ENCODE results near the gene AARSD1. TPM values are rescaled to one million over a fixed set of nuclear protein-coding genes. Genes with fewer than 3 reads are reported as not detected.
"Not testable (repeated sequence)": the region's sequence is repeated elsewhere in the genome, so short reads cannot be mapped to it uniquely, and the experiment has no call there.

The AARSD1 gene
- total RNA-seq, 1 donor from 2014 or later: 22.2 TPM

DNA sequence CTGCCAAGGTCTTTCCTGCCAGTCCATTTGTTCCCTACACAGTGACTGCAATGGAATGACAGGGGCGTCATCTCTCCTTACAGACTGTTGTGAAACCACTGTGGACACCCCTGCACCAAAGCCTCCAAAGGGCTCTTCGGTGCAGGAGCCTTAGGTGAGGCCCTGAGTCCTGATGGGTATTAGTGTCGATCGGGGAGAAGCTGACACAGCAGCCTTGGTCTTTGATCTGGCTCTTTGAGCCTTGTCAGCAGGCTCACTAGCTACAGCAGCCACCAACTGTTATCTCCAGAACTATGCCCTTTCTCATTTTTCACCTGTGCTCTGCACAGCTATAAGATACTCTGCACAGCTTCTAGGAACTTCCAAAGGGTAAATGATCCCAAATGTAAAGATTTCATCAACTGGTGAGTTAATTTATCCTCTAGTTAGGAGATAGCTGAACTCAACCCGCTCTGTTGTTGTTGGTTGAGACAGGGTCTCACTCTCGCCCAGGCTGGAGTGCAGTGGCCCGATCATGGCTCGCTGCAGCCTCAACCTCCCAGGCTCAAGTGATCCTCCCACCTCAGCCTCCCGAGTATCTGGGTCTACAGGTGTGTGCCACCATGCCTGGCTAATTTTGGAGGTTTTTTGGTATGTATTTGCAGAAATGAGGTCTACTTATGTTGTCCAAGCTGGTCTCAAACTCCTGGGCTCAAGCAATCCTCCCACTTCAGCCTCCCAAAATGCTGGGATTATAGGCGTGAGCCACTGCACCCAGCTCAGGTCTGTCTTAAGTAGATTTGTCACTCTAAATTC, 44.0 kb downstream of the AARSD1 start:
- DNase-seq (ENCODE audit: low read depth, low spot score): no peak

- DNase-seq (ENCODE audit: low read depth, low spot score): not testable (repeated sequence)
These were observed 44.7 kb downstream of the AARSD1 start for GRCh38 chr17:42919522-42920077.

- DNase-seq (ENCODE audit: low read depth, low spot score): no peak
These were observed 45.2 kb downstream of the AARSD1 start for GRCh38 chr17:42918902-42919521.

- DNase-seq (ENCODE audit: low read depth, low spot score): peak; percentile 24
These were observed 47.0 kb downstream of the AARSD1 start for GRCh38 chr17:42917236-42917603.

DNA sequence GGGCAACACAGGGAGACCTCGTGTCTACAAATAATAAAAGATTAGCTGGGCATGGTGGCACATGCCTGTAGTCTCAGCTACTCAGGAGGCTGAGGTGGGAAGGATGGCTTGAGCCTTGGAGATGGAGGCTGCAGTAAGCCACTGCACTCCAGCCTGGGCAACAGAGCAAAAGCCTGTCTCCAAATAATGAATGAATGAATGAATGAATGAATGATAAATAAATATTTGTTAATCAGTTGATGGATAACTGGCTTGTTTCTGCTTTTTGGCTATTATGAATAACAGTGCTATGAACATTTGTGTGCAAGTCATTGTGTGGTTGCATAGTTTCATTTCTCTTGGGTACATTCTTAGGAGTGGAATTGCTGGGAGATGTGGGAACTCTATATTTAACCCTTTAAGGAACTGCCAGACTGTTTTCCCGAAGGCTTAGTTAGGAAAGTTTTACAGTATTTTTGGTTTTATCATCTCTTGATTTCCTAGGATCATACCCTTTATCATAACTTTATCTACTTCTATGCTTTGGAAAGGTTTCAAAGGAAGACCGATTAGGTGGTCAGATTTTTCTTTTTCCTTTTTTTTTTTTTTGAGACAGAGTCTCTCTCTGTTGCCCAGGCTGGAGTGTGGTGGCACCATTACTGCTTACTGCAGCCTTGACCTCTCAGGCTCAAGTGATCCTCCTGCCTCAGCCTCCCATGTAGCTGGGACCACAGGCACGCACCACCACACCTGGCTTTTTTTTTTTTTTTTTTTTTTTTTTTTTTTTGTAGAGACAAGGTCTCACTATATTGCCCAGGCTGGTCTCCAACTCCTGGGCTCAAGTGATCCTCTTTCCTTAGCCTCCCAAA, 47.6 kb downstream of the AARSD1 start:
- DNase-seq (ENCODE audit: low read depth, low spot score): not testable (repeated sequence)

DNA sequence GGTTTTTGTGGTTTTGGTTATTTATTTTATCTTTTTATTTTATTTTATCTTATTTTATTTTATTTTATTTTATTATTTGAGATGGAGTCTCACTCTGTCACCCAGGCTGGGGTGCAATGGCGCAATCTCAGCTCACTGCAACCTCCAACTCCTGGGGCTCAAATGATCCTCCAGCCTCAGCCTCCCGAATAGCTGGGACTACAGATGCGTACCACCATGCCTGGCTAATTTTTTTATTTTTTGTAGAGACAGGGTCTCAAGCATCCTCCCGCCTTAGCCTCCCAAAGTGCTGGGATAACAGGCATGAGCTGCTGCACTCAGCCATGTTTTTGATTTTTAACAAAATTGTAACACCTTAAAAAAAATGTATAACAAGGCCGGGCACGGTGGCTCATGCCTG, 49.0 kb downstream of the AARSD1 start:
- not testable (repeated sequence) for DNase-seq (ENCODE audit: low read depth, low spot score)

GRCh38 chr17:42913981-42914617, 50.2 kb downstream of the AARSD1 start:
- no peak for DNase-seq (ENCODE audit: low read depth, low spot score)

- DNase-seq (ENCODE audit: low read depth, low spot score): no peak
These were observed 50.7 kb downstream of the AARSD1 start for GRCh38 chr17:42913522-42913921.

- no peak for DNase-seq (ENCODE audit: low read depth, low spot score)
These were observed 55.2 kb downstream of the AARSD1 start for GRCh38 chr17:42908872-42909700.

DNA sequence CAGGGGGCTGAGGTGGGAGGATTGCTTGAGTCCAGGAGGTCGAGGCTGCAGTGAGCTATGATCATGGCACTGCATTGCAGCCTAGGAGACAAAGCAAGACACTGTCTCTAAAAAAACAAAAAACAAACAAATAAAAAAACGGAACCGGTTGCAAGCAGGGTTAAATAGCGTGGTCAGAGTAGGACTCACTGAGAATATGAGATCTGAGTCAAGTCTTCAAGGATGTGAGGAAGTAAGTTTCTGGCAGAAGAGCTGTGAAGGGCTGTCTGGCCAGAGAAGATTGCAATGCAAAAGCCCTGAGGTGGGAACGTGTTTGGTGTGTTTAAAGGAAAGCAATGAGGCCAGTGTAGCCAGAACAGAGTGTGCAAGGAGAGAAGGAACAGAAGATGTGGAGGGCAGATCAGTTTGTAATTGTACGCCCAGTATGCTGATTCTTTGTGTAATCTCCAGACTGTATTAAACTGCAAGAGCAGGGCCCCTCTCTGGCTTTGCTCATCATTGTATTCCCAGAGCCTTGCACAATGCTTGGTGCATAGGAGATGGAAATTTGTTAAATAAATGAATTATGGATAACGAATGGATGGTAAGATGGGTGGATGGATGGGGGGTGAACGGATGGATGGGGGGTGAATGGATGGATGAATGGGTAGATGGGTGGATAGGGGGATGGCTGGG, 57.3 kb downstream of the AARSD1 start:
- DNase-seq (ENCODE audit: low read depth, low spot score): no peak

DNA sequence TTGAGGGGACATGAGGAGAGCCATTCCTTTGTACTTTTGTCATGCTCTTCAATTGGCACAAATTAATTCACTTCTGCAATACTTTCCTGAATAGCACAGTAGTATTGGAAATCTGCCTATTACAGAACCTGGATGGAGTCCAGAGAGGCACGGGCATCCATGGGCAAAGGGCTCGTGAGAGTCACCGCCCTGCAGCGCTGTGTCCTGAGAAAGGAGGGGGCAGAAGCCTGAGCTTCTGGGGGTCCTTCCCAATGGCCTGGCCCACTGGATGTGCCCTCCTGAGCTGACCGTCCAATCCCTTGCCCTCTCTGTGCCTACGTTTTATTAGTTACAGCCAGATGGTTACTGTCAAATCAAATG, 60.2 kb downstream of the AARSD1 start:
- no peak for DNase-seq (ENCODE audit: low read depth, low spot score)

- no peak for DNase-seq (ENCODE audit: low read depth, low spot score)
These were observed 62.6 kb downstream of the AARSD1 start for GRCh38 chr17:42901535-42902229.

Other genes with a start within 250 kb of the AARSD1 start
- 7.5 and 13.4 TPM in 2 replicates for gene EZH1, start 219.4 kb downstream of the AARSD1 start, total RNA-seq
- gene RAMP2, start 203.2 kb downstream of the AARSD1 start, total RNA-seq: 2.1 and 5.4 TPM in 2 replicates
- gene VPS25, start 191.0 kb downstream of the AARSD1 start, total RNA-seq: 39.0 and 55.6 TPM in 2 replicates
- 0.33 and 2.6 TPM in 2 replicates for gene WNK4, start 183.8 kb downstream of the AARSD1 start, total RNA-seq
- gene COA3, start 165.8 kb downstream of the AARSD1 start, total RNA-seq: 71.8 and 73.5 TPM in 2 replicates
- gene CNTD1, start 165.6 kb downstream of the AARSD1 start, total RNA-seq: 0.04 TPM in 1 of 2 replicates, not detected in the other
- gene BECN1, start 140.2 kb downstream of the AARSD1 start, total RNA-seq: 172 and 180 TPM in 2 replicates
- 89.3 and 111 TPM in 2 replicates for gene PSME3, start 131.1 kb downstream of the AARSD1 start, total RNA-seq
- 0.26 and 0.49 TPM in 2 replicates for gene AOC2, start 119.9 kb downstream of the AARSD1 start, total RNA-seq
- 0.04 TPM in 1 of 2 replicates, not detected in the other for gene AOC3, start 113.3 kb downstream of the AARSD1 start, total RNA-seq
- gene G6PC1, start 63.7 kb downstream of the AARSD1 start, total RNA-seq: not detected in 2 replicates
- 0.26 TPM in 1 of 2 replicates, not detected in the other for gene PTGES3L, start 15.6 kb upstream of the AARSD1 start, total RNA-seq
- gene RUNDC1, start 16.1 kb upstream of the AARSD1 start, total RNA-seq: 11.7 and 12.5 TPM in 2 replicates
- gene RPL27, start 34.0 kb upstream of the AARSD1 start, total RNA-seq: 827 and 1,178 TPM in 2 replicates
- 15.0 and 20.3 TPM in 2 replicates for gene IFI35, start 42.3 kb upstream of the AARSD1 start, total RNA-seq
- gene VAT1, start 57.9 kb upstream of the AARSD1 start, total RNA-seq: 226 and 227 TPM in 2 replicates
- 0.35 and 0.46 TPM in 2 replicates for gene RND2, start 60.8 kb upstream of the AARSD1 start, total RNA-seq
- gene BRCA1, start 160.9 kb upstream of the AARSD1 start, total RNA-seq: 21.2 and 38.1 TPM in 2 replicates
- gene NBR1, start 206.8 kb upstream of the AARSD1 start, total RNA-seq: 105 and 110 TPM in 2 replicates
- gene TMEM106A, start 247.4 kb upstream of the AARSD1 start, total RNA-seq: 1.6 and 2.7 TPM in 2 replicates

Measured in pulmonary artery endothelial cell (primary cell).